IMR-90 (cell line): ENCODE data around the gene IGF1. TPM values are rescaled to one million over a fixed set of nuclear protein-coding genes. Genes with fewer than 3 reads are reported as not detected.
A peak's percentile ranks its signal among the peaks of the same experiment; 100 is the strongest.

Experiments used
- ATAC-seq: fragments of 200-7000 bp; cut with Tn5 transposase; 2 replicates; pipeline ENCODE4 v1.9.1; 2020; ENCODE audit warnings: low read depth, mild to moderate bottlenecking, moderate library complexity
- BruUV-seq: library from RNA; stranded (reverse); fragments of 400-500 nt; replicated peaks from 2 replicates; lab custom pipeline; 2021; lab: Mats Ljungman, UMichigan
- CTCF ChIA-PET: fragments of 300-600 bp; formaldehyde crosslinking; extraction: SDS; loops from one replicate; lab custom pipeline; 2021; ENCODE audit warnings: antibody characterized with exemption; lab: Yijun Ruan, JAX
- POLR2A ChIA-PET: fragments of 300-600 bp; sonication (Branson Sonifier 250); formaldehyde crosslinking; loops from one replicate; lab custom pipeline; 2022; ENCODE audit warnings: antibody characterized with exemption; ENCODE audit not compliant: unreplicated experiment; lab: Charles Lee
- DNase-seq: peaks from one replicate; pipeline ENCODE4 v3.0.0; 2013
- H2AFZ ChIP-seq: replicated peaks from 2 replicates; pipeline ENCODE3; 2013; ENCODE audit warnings: low read length, mild to moderate bottlenecking; ENCODE audit not compliant: poor library complexity
- H2AK5ac ChIP-seq: 2 replicates; pipeline ENCODE4 v1.6.1; 2013; ENCODE audit warnings: low read depth, low read length, inconsistent platforms
- H2AK9ac ChIP-seq: replicated peaks from 2 replicates; pipeline ENCODE3; 2013; ENCODE audit warnings: mild to moderate bottlenecking, low read depth, low read length, moderate library complexity; ENCODE audit not compliant: poor library complexity
- H2BK120ac ChIP-seq: 2 replicates; pipeline ENCODE4 v1.6.1; 2013; ENCODE audit warnings: low read depth, low read length, inconsistent platforms
- H2BK15ac ChIP-seq: 3 replicates; pipeline ENCODE4 v1.6.1; 2013; ENCODE audit warnings: low read depth, low read length, inconsistent platforms
- H2BK20ac ChIP-seq: 2 replicates; pipeline ENCODE4 v1.6.1; 2013; ENCODE audit warnings: low read depth, mild to moderate bottlenecking, inconsistent platforms, low read length, moderate library complexity
- H2BK5ac ChIP-seq: 2 replicates; pipeline ENCODE4 v1.6.1; 2013; ENCODE audit warnings: mild to moderate bottlenecking, low read depth, low read length, inconsistent platforms; ENCODE audit not compliant: poor library complexity, severe bottlenecking
- H3K14ac ChIP-seq: replicated peaks from 2 replicates; pipeline ENCODE4 v1.6.1; 2013; ENCODE audit warnings: low read depth, low read length, inconsistent platforms
- H3K18ac ChIP-seq: 2 replicates; pipeline ENCODE4 v1.6.1; 2013; ENCODE audit warnings: low read depth, low read length, control low read depth
- H3K23ac ChIP-seq: 2 replicates; pipeline ENCODE4 v1.6.1; 2013; ENCODE audit warnings: low read depth, low read length, inconsistent platforms
- H3K27ac ChIP-seq: 2 replicates; pipeline ENCODE4 v1.5.1; 2013; ENCODE audit warnings: mild to moderate bottlenecking, control low read depth, low read length; ENCODE audit not compliant: insufficient read depth
- H3K27me3 ChIP-seq: 2 replicates; pipeline ENCODE4 v1.6.1; 2013; ENCODE audit warnings: low read length; ENCODE audit not compliant: control insufficient read depth, insufficient read depth
- H3K36me3 ChIP-seq: 2 replicates; pipeline ENCODE4 v1.6.1; 2013; ENCODE audit warnings: low read length, mixed read lengths; ENCODE audit not compliant: control insufficient read depth, insufficient read depth
- H3K4ac ChIP-seq: 2 replicates; pipeline ENCODE4 v1.6.1; 2013; ENCODE audit warnings: low read depth, low read length, inconsistent platforms
- H3K4me1 ChIP-seq: 2 replicates; pipeline ENCODE4 v1.6.1; 2013; ENCODE audit warnings: low read length, mixed read lengths; ENCODE audit not compliant: control insufficient read depth, insufficient read depth
- H3K4me2 ChIP-seq: 2 replicates; pipeline ENCODE4 v1.6.1; 2013; ENCODE audit warnings: low read depth, mild to moderate bottlenecking, control low read depth, low read length, moderate library complexity
- H3K4me3 ChIP-seq: 2 replicates; pipeline ENCODE4 v1.5.1; 2013; ENCODE audit warnings: low read depth, mild to moderate bottlenecking, control low read depth, low read length, moderate library complexity; ENCODE audit not compliant: insufficient read depth
- H3K56ac ChIP-seq: 2 replicates; pipeline ENCODE4 v1.6.1; 2013; ENCODE audit warnings: low read length, inconsistent platforms; ENCODE audit not compliant: insufficient read depth; ENCODE audit errors: extremely low read depth
- H3K79me1 ChIP-seq, 2 experiments: 2 replicates each; pipeline ENCODE4 v1.6.1; 2013; ENCODE audit warnings: low read length in 2 of 2, inconsistent platforms in 1 of 2, low read depth in 1 of 2
- H3K9ac ChIP-seq: 2 replicates; pipeline ENCODE4 v1.6.1; 2013; ENCODE audit warnings: low read depth, low read length, control low read depth
- H3K9me1 ChIP-seq: 2 replicates; pipeline ENCODE4 v1.6.1; 2013; ENCODE audit warnings: low read length, inconsistent platforms; ENCODE audit not compliant: insufficient read depth
- H3K9me3 ChIP-seq: 2 replicates; pipeline ENCODE4 v1.6.1; 2013; ENCODE audit warnings: low read length; ENCODE audit not compliant: control insufficient read depth, insufficient read depth
- H4K20me1 ChIP-seq: 2 replicates; pipeline ENCODE4 v1.6.1; 2013; ENCODE audit warnings: low read length, inconsistent platforms; ENCODE audit not compliant: insufficient read depth
- H4K5ac ChIP-seq: 2 replicates; pipeline ENCODE4 v1.6.1; 2013; ENCODE audit warnings: mild to moderate bottlenecking, low read depth, low read length, control low read depth
- H4K8ac ChIP-seq, 2 experiments: 2 replicates each; pipeline ENCODE4 v1.6.1; 2013; ENCODE audit warnings: low read depth in 2 of 2, low read length in 2 of 2, control low read depth in 1 of 2, inconsistent platforms in 1 of 2
- H4K91ac ChIP-seq: 2 replicates; pipeline ENCODE4 v1.6.1; 2013; ENCODE audit warnings: low read depth, low read length, inconsistent platforms; ENCODE audit not compliant: insufficient read depth
- CEBPB ChIP-seq: IDR thresholded peaks from 2 replicates; pipeline ENCODE4 v1.6.1; 2012; ENCODE audit warnings: low read depth, low read length, improper control_type of control experiment
- POLR2A ChIP-seq: IDR thresholded peaks from 2 replicates; pipeline ENCODE4 v1.6.1; 2012; ENCODE audit warnings: mild to moderate bottlenecking, low read depth, low read length
- RAD21 ChIP-seq: IDR thresholded peaks from 2 replicates; pipeline ENCODE4 v1.6.1; 2012; ENCODE audit warnings: low read length, improper control_type of control experiment
- SMC3 ChIP-seq: fragments of 150-350 bp; IDR thresholded peaks from 2 replicates; pipeline ENCODE4 v1.6.1; 2016; ENCODE audit warnings: low read depth, mild to moderate bottlenecking, antibody characterized with exemption, low read length, moderate library complexity
- WGBS, 2 experiments: methylation state at CpG; one replicate each; pipeline versions ENCODE4 v1.1.5 to v1.1.7; 2013; ENCODE audit warnings: missing lambda C conversion rate in 2 of 2; ENCODE audit not compliant: insufficient read length in 1 of 2; ENCODE audit errors: extremely low coverage in 2 of 2; 5-methylcytosine and 5-hydroxymethylcytosine counted together
- dilution Hi-C: fragments of 300-500 bp; cut with HindIII; formaldehyde crosslinking; loops from one replicate; pipeline ENCODE4 v1.14.3; 2018; ENCODE audit warnings: low sequenced_read_pairs; ENCODE audit not compliant: unreplicated experiment
- in situ Hi-C: fragments of 300-500 bp; cut with MboI; formaldehyde crosslinking; loops from 3 replicates; pipeline ENCODE4 v1.14.3; 2019; ENCODE audit warnings: low sequenced_read_pairs, inconsistent platforms, mixed read lengths
- intact Hi-C: fragments of 100-400 bp; cut with micrococcal nuclease; formaldehyde crosslinking; loops from 2 replicates; pipeline ENCODE4 v1.10.0; 2022
- polyA plus RNA-seq, 3 experiments: library from polyadenylated mRNA; depleted of rRNA; stranded (reverse); fragments of >200 nt; gene quantifications; 2 replicates each; pipeline ENCODE4 v1.2.3, GENCODE V29; 2012; ENCODE audit warnings: low replicate concordance in 1 of 3
- total RNA-seq: library from RNA; depleted of rRNA; stranded (reverse); fragments of >200 nt; gene quantifications from 2 replicates; pipeline ENCODE4 v1.2.3, GENCODE V29; 2012
- TF ChIP-seq, protein P1 (sequence below): conservative IDR thresholded peaks from 2 replicates; pipeline ENCODE4 v1.5.1; 2012; ENCODE audit warnings: mild to moderate bottlenecking, low read depth, low read length, improper control_type of control experiment

IGF1 gene
- total and polyA plus RNA-seq, 2 of the 4 experiments (the other 2 are of a cell fraction), result under 0.01 to 0.12 TPM

DNA sequence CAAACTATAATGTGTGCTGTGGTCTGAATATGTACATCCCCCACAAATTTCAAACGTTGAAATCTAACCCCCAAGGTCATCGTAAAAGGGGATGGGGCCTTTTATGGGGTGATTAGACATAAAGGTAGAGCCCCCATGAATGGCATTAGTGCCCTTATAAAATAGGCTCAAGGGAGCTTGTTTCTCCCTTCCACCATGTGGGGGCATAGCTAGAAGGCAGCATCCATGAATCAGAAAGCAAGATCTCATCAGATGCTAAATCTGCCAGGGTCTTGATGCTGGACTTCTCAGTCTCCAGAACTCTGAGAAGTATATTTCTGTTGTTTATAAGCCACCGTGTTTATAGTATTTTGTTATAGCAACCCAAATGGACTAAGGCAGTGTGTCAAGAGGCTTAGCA is 33.4 kb upstream of the IGF1 start:
- Histone ChIP-seq H3K23ac (no peak overlapping the region), H3K4ac (no peak overlapping the region), H2BK15ac (no peak overlapping the region), H2AK5ac (no peak overlapping the region), H4K20me1 (no peaks in the 10 kb centered on the region), H3K79me1 (no peaks in the 10 kb centered on the region), H4K5ac (no peak overlapping the region), H2BK20ac (no peak overlapping the region), H3K9ac (no peak overlapping the region), H3K18ac (no peak overlapping the region), H3K27ac (no peak overlapping the region), H3K4me3 (no peak overlapping the region), H3K56ac (no peak overlapping the region), H3K4me2 (no peak overlapping the region), H3K27me3 (no peaks in the 10 kb centered on the region), H3K9me3 (no peaks in the 10 kb centered on the region), H3K14ac (no peak overlapping the region), H3K4me1 (no peaks in the 10 kb centered on the region), H3K36me3 (no peaks in the 10 kb centered on the region), H2BK120ac (no peak overlapping the region), H2AK9ac (no peak overlapping the region), H4K91ac (no peak overlapping the region), H2AFZ (no peak overlapping the region), H4K8ac (no peak overlapping the region), H2BK5ac (no peak overlapping the region), H3K9me1 (no peaks in the 10 kb centered on the region)
- TF ChIP-seq RAD21, result peak; percentile 49
- peak; percentile 47 for TF ChIP-seq SMC3
- TF ChIP-seq, protein P1, sequence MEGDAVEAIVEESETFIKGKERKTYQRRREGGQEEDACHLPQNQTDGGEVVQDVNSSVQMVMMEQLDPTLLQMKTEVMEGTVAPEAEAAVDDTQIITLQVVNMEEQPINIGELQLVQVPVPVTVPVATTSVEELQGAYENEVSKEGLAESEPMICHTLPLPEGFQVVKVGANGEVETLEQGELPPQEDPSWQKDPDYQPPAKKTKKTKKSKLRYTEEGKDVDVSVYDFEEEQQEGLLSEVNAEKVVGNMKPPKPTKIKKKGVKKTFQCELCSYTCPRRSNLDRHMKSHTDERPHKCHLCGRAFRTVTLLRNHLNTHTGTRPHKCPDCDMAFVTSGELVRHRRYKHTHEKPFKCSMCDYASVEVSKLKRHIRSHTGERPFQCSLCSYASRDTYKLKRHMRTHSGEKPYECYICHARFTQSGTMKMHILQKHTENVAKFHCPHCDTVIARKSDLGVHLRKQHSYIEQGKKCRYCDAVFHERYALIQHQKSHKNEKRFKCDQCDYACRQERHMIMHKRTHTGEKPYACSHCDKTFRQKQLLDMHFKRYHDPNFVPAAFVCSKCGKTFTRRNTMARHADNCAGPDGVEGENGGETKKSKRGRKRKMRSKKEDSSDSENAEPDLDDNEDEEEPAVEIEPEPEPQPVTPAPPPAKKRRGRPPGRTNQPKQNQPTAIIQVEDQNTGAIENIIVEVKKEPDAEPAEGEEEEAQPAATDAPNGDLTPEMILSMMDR, result peak; percentile 43
- TF ChIP-seq POLR2A, result no peak
- no peak for TF ChIP-seq CEBPB
- BruUV-seq, result no TSS peak
- in situ Hi-C loops, result no loop called here
- ChIA-PET POLR2A (no interaction called here), CTCF (interaction anchor here (0.6 to 1.2 kb wide), 3 partner anchors 22 to 227 kb away, joined by 3 read pairs; no protein-coding TSS in a partner anchor)
- dilution Hi-C loops, result no loop called here
- intact Hi-C loops, result loop anchor here (1.0 kb wide), 1 partner anchor 189 kb away; no protein-coding TSS in a partner anchor
- DNase-seq (peak; percentile 15), ATAC-seq (no peak)
- no CpG with 5 or more reads among the region's 3 CpGs for WGBS, 2 experiments
